CMK (cell line): ENCODE data around the gene CACNA2D3.

ENCODE experiments used
- DNase-seq: peaks from one replicate; pipeline ENCODE4 v3.0.0-alpha.2; 2010; ENCODE audit warnings: low read depth

The CACNA2D3 gene

DNA sequence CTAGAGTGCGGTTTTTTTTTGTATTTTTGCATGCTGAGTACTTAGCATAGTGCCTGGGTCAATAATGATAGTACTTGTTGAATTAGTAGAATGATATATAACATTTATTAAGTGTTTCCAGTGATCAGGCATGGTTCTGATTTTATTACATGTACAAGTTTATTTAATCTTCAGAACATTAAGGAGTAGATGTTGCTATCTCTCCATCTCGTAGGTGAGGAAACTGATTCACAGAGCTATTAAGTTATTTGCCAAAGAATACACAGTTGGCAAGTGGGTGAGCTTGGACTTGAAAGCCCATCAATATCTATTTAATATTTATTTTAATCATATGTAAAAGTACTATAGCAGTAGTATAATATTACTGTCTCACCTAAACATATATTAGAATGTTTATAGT, 219.5 kb downstream of the CACNA2D3 start:
- DNase-seq, result no peak

GRCh38 chr3:54342676-54343075, 220.3 kb downstream of the CACNA2D3 start:
- DNase-seq, result no peak

DNA sequence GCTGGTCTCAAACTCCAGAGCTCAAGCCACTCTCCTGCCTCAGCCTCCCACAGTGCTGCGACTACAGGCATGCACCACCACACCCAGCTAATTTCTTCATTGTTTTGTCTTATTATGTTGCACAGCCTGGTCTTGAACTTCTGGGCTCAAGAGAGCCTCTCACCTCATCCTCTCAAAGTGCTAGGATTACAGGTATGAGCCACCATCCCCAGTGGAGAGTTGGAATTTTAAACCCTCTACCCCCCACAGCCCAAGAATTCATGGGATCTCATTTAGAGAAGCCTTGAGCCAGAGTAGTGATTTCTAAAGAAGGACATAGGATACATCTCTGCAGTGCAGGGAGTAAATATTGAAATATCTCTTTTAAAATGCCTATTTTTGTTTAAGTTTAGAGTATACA, 221.1 kb downstream of the CACNA2D3 start:
- no peak for DNase-seq

DNA sequence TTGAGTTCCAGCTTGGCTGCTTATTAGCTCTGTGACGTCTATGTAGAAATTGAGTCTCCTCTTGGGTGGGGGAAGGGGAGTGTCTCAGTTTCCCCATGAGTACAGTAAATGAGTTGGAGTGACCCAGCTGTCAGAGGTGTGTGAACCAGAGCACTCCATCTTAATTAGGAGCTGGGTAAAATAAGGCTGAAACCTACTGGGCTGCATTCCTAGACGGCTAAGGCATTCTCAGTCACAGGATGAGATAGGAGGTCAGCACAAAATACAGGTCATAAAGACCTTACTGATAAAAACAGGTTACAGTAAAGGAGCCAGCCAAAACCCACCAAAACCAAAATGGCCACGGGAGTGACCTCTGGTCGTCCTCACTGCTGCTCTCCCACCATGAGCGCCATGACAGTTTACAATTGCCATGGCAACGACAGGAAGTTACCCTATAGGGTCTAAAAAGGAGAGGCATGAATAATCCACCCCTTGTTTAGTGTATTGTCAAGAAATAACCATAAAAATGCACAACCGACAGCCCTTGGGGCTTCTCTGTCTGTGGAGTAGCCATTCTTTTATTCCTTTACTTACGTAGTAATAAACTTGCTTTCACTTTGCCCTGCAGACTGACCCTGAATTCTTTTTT, 222.4 kb downstream of the CACNA2D3 start:
- DNase-seq, result no peak

DNA sequence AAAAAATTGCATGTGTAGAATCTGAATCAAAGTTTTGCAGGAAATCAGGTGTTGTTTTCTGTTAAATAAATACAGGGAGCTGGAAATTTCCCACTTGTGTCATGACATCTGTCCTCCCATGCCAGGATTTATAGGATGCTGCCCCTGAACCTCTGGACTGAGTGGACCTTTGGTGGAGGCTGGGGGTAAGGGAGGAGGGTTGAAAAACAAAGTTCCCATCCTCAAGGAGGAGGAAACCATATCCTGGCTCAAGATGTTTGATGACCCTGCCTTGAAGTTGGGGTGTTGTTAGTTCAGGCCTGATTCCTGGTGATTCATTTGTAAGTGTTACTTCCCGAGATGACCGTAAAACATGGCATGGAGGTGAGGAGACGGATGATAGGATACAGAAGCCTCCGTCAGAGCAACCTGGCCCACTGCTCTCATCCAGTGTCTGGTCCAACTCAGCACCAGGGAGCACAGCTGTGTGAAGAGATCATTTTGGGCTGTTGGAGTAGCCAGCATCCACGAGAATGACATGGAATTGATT, 223.6 kb downstream of the CACNA2D3 start:
- no peak for DNase-seq

- DNase-seq, result no peak
Observed at GRCh38 chr3:54347060-54347459, 224.7 kb downstream of the CACNA2D3 start.

DNA sequence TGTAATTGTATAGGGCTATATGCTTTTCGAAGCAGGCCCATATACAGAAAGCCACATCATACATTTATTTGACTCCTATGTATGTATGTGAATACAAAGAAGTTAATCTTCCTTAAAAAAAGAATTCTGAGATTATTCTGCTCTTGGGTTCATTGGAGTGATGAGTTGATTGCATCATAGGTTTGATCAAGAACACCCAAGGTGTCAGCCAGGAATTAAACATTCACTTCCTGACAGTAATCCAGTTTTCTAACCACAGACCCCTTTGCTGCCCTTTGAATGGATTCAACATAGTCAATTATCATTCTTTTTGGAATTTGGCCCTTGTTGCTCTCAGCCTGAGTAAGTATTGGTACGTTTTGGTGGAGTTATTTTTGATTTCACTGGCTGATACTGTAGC, 225.6 kb downstream of the CACNA2D3 start:
- no peak for DNase-seq

GRCh38 chr3:54349231-54349652, 226.9 kb downstream of the CACNA2D3 start:
- DNase-seq, result no peak

- DNase-seq, result no peak
Observed at GRCh38 chr3:54349691-54350090, 227.3 kb downstream of the CACNA2D3 start.

DNA sequence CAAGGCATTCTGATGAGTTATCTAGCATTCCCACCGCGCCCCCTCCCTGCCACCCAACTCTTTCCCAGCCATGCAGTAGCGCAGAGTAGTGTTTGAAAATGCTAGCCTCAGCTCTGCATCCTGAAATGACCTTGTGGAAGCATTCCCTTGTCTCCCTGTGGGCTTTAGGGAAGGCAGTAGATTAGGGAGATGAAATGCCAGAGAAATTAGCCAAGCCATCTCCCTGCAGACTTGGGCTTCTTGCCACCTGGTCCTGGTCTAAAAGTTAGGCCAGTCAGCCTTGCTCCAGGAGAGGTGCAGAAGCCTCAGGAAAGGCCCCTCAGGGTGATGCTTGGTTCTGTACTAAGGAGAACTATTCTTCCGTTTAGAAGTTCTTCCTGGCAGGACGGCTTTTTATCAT, 231.2 kb downstream of the CACNA2D3 start:
- no peak for DNase-seq

- DNase-seq, result no peak
Observed at GRCh38 chr3:54353946-54354345, 231.6 kb downstream of the CACNA2D3 start.

- DNase-seq, result no peak
Observed at GRCh38 chr3:54355800-54356199, 233.4 kb downstream of the CACNA2D3 start.

DNA sequence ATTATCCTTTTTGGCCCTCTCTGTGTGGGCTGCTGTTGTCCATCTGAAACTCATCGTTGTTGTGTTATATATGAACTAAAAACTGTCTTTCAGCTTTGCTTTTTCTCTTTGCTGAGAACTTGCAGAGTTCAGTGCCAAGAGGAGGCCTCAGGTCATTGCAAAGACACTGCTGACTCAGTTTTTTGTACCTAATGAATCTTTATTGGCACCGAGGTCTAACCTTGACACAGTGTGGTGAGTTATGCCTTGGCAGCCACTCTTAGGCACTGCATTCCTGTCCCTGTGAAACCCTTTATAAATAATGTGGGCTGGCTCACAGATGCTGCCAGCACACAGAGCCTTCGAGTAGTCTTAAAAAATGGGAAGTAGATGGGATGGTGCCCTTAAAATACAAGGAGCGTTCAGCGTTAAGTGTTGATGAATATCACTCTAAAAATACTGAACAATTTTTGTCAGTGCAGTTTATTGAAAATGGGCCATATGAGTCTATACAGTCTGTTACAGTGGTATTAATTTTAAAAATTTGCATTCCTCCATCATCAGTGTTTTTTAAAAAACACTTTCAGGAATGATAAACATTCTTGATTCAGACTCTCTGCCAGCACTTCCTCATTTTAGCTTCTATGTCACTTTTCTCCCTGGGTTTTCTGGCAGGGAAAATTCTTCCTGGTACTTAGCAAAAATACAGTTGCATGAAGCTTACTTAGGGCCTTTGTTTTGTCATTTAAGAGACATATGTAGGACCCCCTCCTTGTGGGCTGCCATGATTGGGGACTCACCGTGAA, 234.1 kb downstream of the CACNA2D3 start:
- no peak for DNase-seq

GRCh38 chr3:54357301-54357700, 234.9 kb downstream of the CACNA2D3 start:
- no peak for DNase-seq

DNA sequence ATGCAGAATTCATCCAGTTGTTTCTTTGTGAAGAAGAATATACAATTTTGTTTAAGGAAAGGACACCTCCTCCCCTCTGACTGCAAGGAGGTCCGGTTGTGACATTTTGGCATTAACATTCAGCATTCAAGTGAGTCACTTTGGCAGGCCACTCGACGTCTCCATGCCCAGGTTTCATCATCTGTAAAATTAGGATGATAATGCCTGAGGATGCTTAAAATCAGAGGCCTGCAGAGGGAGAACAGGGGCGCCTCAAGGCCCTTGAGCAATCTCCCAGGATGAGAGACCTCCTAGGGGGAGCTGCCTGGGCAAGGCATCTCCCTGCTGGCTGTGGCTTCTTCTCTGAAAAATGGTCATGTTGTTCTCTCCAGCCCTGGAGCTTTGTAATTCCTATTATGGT, 236.0 kb downstream of the CACNA2D3 start:
- no peak for DNase-seq

DNA sequence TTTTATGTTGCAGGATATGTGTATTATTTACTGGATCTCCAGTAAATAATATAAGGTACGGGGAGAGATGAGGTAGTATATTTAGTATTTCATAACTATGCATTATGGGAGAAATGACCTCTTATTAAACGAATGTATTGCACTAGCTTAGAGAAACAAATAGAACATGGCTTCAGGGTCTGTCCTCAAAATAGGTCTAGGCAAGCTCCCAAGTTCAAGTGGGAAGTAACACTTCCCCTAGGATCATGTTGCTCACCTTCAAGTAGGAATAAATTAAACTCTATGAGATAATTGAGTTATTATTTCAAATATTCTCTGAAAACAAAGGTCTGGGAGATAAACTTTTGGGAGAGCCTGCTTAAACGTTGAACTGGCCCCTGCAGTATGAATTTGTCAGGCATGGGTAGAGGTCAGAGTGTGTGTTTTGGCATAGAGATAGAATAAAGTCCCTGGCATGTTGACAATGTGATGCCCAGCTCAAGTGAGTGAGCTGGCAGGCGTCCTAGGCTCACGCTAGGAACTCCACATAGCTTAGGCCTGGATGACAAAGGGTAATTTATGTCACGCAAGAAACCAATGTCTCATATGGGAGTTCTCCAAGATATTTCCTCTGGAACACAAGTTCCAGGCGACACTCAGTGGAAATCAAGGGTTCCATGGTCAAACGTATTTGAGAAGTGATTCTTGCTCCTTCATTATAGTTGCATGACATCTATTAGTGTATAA, 236.8 kb downstream of the CACNA2D3 start:
- DNase-seq, result no peak

- no peak for DNase-seq
Observed at GRCh38 chr3:54360320-54360719, 238.0 kb downstream of the CACNA2D3 start.

- no peak for DNase-seq
Observed at GRCh38 chr3:54361746-54362283, 239.5 kb downstream of the CACNA2D3 start.

DNA sequence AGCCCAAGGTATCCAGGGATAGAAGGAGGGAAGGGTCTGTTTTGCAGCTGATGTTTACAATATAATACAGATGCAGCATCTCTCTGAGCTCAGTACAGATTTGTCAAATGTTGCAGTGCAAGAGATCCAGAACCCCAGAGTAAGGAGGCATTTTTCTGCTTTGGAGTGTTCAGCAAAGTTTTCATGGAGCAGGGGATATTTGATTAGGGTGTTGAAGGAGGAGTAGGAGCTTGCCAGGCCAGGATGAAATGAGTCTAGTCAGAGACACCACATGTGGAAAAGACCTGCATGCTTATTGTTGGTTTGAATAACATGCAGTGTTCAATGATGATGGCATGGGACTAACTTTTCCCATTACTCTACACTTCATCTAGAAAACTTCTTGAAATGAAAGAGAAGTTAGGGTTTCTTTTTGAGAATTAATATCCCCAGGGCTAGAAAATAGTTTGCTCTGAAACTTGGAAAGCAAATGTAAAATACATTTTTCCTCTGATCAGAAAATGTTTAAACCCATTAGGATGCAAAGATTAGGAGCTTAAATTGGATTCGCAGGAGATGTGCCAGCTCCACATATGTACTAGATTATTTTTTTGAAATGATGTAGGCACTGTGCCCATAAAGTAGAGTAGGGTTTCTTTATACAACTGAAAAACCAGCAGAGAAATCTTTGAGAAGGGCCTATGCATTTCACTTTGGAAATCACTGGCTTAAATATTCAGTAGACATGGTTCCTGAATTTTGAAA, 243.8 kb downstream of the CACNA2D3 start:
- no peak for DNase-seq

DNA sequence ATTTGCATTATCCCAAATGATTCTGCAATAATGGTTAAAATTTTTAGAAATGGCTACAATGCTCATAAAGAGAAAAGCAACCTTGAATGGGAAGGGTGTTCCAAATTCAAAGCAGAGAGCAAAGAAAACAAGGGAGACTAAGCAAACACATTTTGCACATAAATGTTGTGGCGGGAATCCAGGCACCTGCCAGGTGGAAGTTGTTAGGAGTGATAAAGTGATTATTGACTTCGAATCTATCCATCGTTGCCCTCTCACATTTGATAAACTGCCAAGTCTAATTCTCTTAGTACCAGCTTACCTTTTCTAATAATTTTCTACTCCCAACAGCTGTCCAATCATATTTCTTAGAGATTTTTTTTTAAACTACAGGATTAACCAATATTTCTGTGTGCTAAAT, 244.5 kb downstream of the CACNA2D3 start:
- no peak for DNase-seq

GRCh38 chr3:54372232-54372631, 249.9 kb downstream of the CACNA2D3 start:
- DNase-seq, result no peak
